ENCODE measurements around the gene PHKG1.

- TF ChIP-seq CTCF (IDR thresholded peaks at IDR 0.05; ENCODE audit: low read depth, low read length) (no peak), EZH2phosphoT487 (IDR thresholded peaks at IDR 0.05; ENCODE audit: low read depth) (no peak)
Observed at GRCh38 chr7:56062382-56062781, 30.4 kb downstream of the PHKG1 start.
